Muscle of back (tissue), 11 donors: ENCODE results near the gene PDS5A. TPM values are rescaled to one million over a fixed set of nuclear protein-coding genes. Genes with fewer than 3 reads are reported as not detected.
"Not testable (repeated sequence)": the region's sequence is repeated elsewhere in the genome, so short reads cannot be mapped to it uniquely, and the experiment has no call there.

Experiments
- DNase-seq, 3 donors: peaks; one replicate each; pipeline versions ENCODE4 v3.0.0 to v3.0.0-alpha.2; 2013
- polyA plus RNA-seq, 10 donors: library from polyadenylated mRNA; unstranded; fragments of 120-200 nt; gene quantifications; one replicate each; pipeline ENCODE4 v1.2.1, GENCODE V29; 2013; ENCODE audit not compliant: insufficient read length in 10 of 10

Gene PDS5A
- polyA plus RNA-seq, 10 donors = 28.4 to 43.2 (median 37.2) TPM

DNA sequence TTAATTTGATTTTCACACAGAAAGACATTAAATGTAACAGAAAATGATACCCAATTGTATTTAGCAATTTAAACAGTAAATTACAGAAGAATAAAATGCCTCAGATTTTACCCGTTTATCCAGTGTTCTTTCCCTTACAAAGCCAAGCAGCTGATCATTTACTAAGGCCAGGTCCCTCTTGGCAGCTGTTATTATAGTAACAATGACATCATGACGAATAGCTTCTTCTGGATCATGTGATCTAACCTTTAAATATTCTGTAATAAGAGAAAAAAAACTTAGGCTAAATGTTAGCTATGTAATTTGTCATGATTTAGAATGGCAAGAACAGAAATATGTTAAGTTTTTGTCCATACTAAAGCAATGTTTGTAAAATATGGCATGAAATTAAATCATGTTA, 69.4 kb downstream of the PDS5A start:
- DNase-seq = peak in 1 of 3 donors; percentile 3

DNA sequence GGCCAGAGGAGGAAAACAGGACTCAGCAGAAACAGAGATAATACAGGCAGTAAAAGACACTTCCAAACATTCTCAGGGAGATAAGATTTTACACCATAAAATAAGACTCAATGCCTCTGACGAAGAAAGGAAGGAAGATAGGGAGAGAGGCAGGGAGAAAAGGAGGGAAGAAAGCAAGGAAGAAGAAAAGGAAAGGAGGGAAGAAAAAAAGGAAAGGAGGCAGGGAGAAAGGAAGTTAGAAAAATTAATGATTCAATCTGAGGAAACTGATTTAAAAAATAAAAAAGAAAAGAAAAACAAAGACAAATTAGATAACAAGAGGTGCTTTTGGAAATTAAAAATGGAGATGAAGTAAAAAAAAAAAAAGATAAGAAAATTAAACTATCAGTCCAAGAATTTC, 72.1 kb downstream of the PDS5A start:
- no peak for DNase-seq

DNA sequence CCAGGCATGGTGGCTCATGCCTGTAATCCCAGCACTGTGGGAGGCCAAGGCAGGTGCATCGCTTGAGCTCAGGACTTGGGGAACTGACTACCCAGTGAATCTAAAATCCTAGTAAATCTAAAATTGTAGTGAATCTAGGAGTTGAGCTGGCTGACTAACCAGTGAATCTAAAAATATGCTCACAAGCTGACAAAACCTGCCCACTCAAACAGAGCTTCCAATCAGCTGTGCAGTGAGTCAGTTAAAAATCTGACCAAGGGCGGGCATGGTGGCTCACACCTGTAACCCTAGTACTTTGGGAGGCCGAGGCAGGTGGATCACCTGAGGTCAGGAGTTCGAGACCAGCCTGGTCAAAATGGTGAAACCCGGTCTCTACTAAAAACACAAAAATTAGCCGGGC, 72.7 kb downstream of the PDS5A start:
- not testable (repeated sequence) for DNase-seq

DNA sequence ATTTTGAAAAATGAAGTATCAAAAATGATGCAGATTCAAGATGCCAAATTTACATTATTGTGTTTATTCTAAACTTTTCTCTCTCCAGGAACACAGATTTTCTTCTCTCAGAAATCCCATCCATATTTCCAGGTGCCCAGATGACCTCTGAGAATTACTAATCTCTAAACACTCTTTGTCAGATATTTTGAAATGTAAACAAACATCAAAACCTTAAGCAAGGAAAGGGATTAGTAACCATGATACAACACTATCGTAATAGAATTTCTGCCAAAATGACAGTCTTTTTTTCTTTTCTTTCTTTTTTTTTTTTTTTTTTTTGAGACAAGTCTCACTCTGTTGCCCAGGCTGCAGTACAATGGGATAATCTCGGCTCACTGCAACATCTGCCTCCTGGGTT, 76.7 kb downstream of the PDS5A start:
- DNase-seq = no peak

GRCh38 chr4:39899291-39899690, 78.4 kb downstream of the PDS5A start:
- no peak for DNase-seq

DNA sequence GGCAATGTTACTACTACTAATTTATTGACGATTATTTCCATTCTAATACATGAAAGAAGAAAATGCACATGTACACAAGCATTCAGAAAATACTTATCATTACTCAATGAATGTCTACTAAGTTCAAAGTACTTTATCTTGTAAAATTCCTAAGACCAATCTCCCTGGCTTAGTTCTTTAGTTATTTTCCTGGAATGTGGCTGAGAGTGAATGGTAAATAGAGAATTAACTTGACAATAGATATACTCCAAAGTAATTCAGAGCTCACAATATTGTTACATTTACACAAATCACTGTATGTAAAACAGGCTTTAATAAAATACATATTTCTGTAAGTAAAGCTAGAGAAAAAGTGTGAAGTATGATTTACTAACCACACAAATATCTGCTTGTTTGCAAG, 79.7 kb downstream of the PDS5A start:
- DNase-seq = no peak

GRCh38 chr4:39893693-39894072, 84.0 kb downstream of the PDS5A start:
- DNase-seq = no peak

- no peak for DNase-seq
Measured at GRCh38 chr4:39892988-39893692, 84.6 kb downstream of the PDS5A start.

GRCh38 chr4:39889226-39889625, 88.5 kb downstream of the PDS5A start:
- DNase-seq = no peak

- DNase-seq = no peak
Measured at GRCh38 chr4:39888541-39888940, 89.2 kb downstream of the PDS5A start.

- no peak for DNase-seq
Measured at GRCh38 chr4:39883646-39884045, 94.1 kb downstream of the PDS5A start.

- no peak for DNase-seq
Measured at GRCh38 chr4:39881789-39882188, 95.9 kb downstream of the PDS5A start.

GRCh38 chr4:39877971-39878370, 99.7 kb downstream of the PDS5A start:
- no peak for DNase-seq

DNA sequence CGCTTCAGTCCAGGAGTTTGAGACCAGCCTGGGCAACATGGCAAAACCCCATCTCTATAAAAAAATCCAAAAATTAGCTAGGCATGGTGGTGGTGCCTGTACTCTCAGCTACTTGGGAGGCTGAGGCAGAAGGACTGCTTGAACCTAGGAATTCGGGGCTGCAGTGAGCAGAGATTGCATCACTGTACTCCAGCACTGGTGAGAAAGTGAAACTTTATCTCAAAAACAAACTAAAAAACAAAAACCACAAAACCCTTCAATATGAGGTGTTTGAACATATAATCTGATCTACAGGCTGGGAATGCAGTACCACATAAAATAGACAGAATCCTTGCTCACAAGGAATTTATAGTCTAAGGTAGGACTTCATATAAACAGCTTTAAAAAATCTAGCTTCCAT, 103.9 kb downstream of the PDS5A start:
- DNase-seq = no peak

DNA sequence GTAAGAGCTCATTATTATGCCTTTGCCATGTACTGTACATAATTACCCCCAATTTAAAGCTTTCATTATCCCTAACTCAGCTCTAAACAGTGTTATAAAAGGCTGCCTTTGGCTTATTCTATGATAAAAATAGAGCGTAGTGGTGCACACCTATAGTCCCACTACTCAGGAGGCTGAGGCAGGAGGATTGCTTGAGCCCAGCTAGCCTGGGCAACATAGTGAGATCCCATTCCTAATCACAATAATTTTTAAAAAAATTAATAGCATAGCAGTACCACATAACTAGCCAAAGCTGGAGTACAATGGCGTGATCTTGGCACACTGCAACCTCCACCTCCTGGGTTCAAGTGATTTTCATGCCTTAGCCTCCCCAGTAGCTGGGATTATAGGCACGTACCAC, 112.4 kb downstream of the PDS5A start:
- DNase-seq = no peak

GRCh38 chr4:39864391-39864790, 113.3 kb downstream of the PDS5A start:
- DNase-seq = no peak

- no peak for DNase-seq
Measured at GRCh38 chr4:39860804-39861203, 116.9 kb downstream of the PDS5A start.

- peak in 1 of 3 donors; percentile 8 for DNase-seq
Measured at GRCh38 chr4:39855909-39856512, 121.7 kb downstream of the PDS5A start.

DNA sequence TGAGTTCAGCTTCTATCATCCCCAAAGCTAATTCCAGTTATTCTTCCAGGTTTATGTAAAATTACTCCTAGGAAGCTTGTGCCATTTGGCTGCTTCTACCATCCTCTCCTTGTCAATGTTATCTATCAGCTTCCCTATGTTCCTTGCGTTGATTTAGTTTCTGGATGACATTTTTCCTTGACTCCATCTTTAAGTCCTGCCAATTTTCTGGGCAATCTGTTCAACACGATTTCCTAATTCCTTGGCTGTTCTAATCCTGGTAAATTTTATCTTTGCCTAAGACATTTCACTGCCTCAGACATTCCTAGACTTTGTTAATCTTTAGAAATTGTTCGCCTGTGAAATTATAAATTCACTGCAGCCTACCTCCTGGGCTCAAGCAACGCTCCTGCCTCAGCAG, 125.1 kb downstream of the PDS5A start:
- no peak for DNase-seq

DNA sequence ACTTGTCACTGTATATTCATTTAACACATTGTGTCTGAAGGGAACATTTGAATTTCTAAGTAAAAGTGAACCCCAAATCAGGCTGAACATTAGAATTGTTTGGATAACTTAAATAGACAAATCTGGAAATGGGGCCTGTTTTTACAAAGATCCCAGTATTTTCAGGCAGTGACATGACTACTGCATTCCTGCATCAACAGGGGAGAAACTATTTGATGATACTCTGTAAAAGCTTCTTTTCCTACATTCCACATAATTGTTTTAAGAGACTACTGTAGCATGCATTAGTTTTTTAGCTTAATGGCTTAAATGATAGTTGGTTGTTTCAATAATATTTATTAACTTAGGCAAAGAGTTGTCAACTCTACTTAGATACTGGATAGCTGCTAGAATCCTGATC, 127.0 kb downstream of the PDS5A start:
- no peak for DNase-seq

- no peak for DNase-seq
Measured at GRCh38 chr4:39846705-39847104, 131.0 kb downstream of the PDS5A start.

DNA sequence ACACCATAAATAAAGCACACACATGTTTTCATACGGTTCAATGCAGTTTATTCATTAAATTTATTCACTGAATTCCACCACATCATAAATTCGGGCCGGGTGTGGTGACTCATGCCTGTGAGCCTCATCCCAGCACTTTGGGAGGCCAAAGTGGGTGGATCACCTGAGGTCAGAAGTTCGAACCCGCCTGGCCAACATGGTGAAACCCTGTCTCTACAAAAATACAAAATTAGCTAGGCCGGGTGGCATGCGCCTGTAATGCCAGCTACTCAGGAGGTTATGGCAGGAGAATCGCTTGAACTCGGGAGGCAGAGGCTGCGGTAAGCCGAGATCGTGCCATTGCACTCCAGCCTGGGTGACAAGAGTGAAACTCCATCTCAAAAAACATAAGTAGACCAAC, 131.6 kb downstream of the PDS5A start:
- no peak for DNase-seq

DNA sequence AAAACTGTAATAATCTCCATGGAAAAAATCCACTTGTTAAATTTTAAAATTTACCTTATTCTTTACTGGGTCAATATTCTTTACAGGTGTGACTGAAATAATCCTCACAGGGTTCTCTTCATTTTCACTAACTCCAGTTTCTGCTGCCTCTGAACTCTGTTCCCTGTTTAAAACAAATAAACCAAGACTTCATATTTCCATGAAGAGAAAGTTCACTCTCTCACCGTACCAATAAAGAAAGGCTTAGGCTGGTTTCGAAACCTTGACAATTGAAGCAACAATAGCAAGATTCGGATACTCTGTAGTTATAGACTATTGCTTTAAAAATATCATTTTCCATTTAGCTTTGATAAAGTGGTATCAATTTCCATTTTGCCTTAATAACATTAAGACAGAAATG, 135.8 kb downstream of the PDS5A start:
- DNase-seq = no peak

DNA sequence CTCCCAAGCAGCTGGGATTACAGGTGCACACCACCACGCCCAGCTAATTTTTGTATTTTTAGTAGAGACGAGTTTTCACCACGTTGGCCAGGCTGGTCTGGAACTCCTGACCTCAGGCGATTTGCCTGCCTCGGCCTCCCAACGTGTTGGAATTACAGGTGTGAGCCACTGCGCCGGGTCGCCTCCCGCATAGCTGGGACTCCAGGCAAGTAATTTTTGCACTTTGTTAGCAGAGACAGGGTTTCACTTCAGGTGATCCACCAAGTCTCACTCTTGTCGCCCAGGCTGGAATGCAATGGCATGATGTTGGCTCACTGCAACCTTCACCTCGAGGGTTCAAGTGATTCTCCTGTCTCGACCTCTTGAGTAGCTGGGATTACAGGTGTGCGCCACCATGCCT, 137.2 kb downstream of the PDS5A start:
- not testable (repeated sequence) for DNase-seq
